ENCODE data around the gene DCST2. TPM values are rescaled to one million over a fixed set of nuclear protein-coding genes. Genes with fewer than 3 reads are reported as not detected.

The DCST2 gene
- total RNA-seq, 4 donors from 2014 or later, result not detected

DNA sequence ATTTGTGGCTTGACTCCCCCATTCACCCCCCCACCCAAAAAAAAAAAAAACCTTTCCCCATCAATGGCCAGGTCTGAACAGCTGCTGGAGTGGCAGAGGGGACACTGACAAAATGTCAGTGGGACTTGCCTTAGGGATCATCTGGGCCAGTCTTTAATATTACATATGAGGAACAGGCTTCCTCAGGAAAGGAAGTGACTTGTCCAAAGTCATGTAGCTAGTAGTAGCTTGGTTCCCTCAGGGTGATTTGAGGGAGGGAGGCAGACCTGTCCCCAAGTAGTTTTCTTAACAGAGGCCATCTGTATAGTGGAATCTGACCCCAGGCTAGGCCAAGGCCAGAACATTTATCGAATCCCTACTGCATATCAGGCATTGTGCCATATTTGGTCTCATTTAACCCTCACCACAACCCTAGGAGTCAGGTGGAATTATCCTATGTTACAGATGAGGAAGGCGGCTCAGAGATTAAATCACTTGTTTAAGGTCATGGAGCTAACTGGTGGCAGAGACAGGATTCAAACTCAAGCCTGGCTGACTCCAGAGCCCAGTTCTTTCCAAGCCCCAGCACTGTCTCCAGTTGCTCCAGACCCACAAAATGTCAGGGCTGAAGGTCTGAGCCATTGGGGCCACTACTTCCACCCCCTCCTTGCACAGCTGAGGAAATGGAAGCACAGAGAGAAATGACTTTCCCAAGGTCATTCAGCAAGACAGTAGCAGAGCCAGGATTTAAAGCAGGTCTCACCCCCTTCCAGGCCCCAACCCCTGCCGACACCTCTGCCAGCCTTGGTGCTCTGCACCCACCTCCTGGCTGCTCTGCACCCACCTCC, 20.6 kb downstream of the DCST2 start:
- ATAC-seq (no peak), DNase-seq (no peak)
- H3K36me3 ChIP-seq, result peaks cover 0 to 13% of the 10 kb centered on the region in 2 donors
- in situ Hi-C loops (cut with MboI; ENCODE audit: low sequenced_read_pairs in 4 of 4), result loop anchor here in 2 of 4 donors (10.0 kb wide), 1 partner anchor 48 kb away; the partner anchor contains the start of gene PYGO2 (in 2 of the 2)
- intact Hi-C loops (cut with DNase I; ENCODE audit: low total_unique reads), result no loop called here
- peak overlapping the region in 3 of 4 donors; percentile 95 to 99 (median 97) for H3K27ac ChIP-seq
- H3K9me3 ChIP-seq, result no peaks in the 10 kb centered on the region
- H3K27me3 ChIP-seq, result no peaks in the 10 kb centered on the region
- H3K4me1 ChIP-seq, result peaks cover 47 to 60% of the 10 kb centered on the region in 2 donors
- TF ChIP-seq POLR2A (IDR thresholded peaks at IDR 0.05), result no peak
- TF ChIP-seq, protein P1, sequence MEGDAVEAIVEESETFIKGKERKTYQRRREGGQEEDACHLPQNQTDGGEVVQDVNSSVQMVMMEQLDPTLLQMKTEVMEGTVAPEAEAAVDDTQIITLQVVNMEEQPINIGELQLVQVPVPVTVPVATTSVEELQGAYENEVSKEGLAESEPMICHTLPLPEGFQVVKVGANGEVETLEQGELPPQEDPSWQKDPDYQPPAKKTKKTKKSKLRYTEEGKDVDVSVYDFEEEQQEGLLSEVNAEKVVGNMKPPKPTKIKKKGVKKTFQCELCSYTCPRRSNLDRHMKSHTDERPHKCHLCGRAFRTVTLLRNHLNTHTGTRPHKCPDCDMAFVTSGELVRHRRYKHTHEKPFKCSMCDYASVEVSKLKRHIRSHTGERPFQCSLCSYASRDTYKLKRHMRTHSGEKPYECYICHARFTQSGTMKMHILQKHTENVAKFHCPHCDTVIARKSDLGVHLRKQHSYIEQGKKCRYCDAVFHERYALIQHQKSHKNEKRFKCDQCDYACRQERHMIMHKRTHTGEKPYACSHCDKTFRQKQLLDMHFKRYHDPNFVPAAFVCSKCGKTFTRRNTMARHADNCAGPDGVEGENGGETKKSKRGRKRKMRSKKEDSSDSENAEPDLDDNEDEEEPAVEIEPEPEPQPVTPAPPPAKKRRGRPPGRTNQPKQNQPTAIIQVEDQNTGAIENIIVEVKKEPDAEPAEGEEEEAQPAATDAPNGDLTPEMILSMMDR (IDR thresholded peaks at IDR 0.05 in 4 of 5, conservative IDR thresholded peaks at IDR 0.05 in 1 of 5), result no peak
- no peak overlapping the region for H3K4me3 ChIP-seq

DNA sequence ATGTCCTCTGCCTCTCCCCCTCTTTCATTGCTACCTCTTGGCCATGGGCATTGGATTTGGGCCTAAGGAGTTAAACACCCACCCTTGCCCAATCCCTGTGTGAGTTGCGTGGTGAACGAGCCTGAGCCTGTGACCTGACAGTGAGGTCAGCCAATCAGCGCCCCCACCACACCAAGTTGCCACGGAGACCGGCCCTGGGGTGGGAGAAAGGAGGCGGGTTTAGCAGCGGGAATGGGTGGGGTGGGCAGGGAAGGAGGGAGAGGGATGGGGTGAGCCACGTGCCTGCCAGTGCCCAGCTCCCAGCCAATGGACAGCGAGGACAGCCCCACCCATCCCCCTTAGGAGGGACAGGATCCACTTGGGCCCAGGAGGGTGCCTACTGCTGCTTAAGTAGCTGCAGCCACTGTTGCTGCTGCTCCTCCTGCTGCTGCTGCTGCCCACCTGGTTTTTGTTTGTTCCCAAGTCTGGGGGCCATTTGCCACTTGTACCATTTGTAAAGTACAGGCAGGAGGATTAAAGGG, 21.5 kb downstream of the DCST2 start:
- no peak for ATAC-seq
- intact Hi-C loops (cut with DNase I; ENCODE audit: low total_unique reads), result no loop called here

DNA sequence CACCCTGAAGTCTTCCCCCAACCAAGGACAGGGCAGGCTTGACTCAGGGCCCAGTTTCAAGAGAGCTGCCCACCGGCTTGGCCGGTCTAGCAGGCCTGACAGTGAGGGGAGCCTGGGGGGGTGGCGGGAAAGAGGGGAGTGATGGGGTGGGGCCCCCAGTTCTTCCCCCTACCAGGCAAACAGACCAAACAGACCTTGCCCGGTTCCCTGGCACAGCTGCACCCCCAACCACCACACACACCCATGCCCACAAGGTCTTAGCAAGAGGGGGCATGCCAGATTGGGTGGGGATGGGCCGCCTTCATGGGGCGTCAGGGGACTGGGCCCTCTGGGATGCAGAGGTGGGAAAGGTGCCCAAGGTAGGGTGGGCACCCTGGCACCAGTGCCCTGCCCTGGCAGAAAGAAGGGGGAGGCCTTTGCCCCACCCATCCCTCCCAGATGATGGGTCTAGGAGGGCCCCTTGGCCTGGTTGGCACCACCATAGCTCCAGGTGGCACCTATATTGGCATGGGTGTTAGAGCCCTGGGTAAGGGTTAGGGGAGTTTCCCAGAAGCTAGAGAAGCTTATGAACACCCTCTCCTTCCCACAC, 22.1 kb downstream of the DCST2 start:
- no peaks in the 10 kb centered on the region for H3K27me3 ChIP-seq
- peaks cover 0 to 13% of the 10 kb centered on the region in 2 donors for H3K36me3 ChIP-seq
- DNase-seq (no peak), ATAC-seq (no peak)
- peaks cover 50 to 62% of the 10 kb centered on the region in 2 donors for H3K4me1 ChIP-seq
- H3K27ac ChIP-seq, result peak overlapping the region; percentile 95 to 99 (median 98)
- intact Hi-C loops (cut with DNase I; ENCODE audit: low total_unique reads) (no loop called here), in situ Hi-C loops (cut with MboI; ENCODE audit: low sequenced_read_pairs in 4 of 4) (loop anchor here in 2 of 4 donors (10.0 kb wide), 1 partner anchor 47 kb away; the partner anchor contains the start of gene PYGO2 (in 2 of the 2))
- H3K4me3 ChIP-seq, result no peak overlapping the region
- TF ChIP-seq, protein P1 (IDR thresholded peaks at IDR 0.05 in 4 of 5, conservative IDR thresholded peaks at IDR 0.05 in 1 of 5), result no peak
- no peak for TF ChIP-seq POLR2A (IDR thresholded peaks at IDR 0.05)
- no peaks in the 10 kb centered on the region for H3K9me3 ChIP-seq

More for the DNA sequence above, 21.5 kb downstream of the DCST2 start:
- Histone ChIP-seq H3K36me3 (peaks cover 0 to 13% of the 10 kb centered on the region in 2 donors), H3K9me3 (no peaks in the 10 kb centered on the region), H3K4me1 (peaks cover 50 to 62% of the 10 kb centered on the region in 2 donors), H3K27me3 (no peaks in the 10 kb centered on the region), H3K27ac (peak overlapping the region; percentile 95 to 99 (median 98)), H3K4me3 (no peak overlapping the region)
- TF ChIP-seq POLR2A (IDR thresholded peaks at IDR 0.05), result no peak
- TF ChIP-seq, protein P1 (IDR thresholded peaks at IDR 0.05 in 4 of 5, conservative IDR thresholded peaks at IDR 0.05 in 1 of 5), result no peak
- peak; percentile 53 to 74 for DNase-seq
- in situ Hi-C loops (cut with MboI; ENCODE audit: low sequenced_read_pairs in 4 of 4), result loop anchor here in 2 of 4 donors (10.0 kb wide), 1 partner anchor 47 kb away; the partner anchor contains the start of gene PYGO2 (in 2 of the 2)

DNA sequence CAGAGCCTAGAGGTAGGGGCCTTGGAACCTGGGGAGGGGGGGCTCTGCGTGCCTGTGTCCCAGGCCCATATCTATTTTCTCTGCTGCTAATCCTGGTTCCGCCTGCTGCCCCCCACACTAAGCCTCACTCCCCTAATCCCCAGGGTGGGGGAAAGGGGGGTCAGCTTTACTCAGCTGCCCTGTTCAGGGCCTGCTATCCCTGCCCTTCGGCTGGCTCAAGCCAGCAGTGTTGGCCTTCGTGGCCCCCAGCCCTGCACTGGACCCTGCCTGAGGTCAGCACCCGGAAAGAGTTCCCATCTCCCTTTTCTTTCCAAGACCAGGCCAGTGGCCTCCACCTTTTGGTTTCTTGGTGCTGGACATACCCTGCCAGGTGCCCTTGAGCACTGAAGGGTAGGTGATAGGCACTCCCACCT, 22.6 kb downstream of the DCST2 start:
- H3K4me1 ChIP-seq, result peaks cover 54 to 65% of the 10 kb centered on the region in 2 donors
- in situ Hi-C loops (cut with MboI; ENCODE audit: low sequenced_read_pairs in 4 of 4), result loop anchor here in 2 of 4 donors (10.0 kb wide), 1 partner anchor 46 kb away; the partner anchor contains the start of gene PYGO2 (in 2 of the 2)
- peak overlapping the region in 1 of 4 donors; percentile 63 for H3K4me3 ChIP-seq
- intact Hi-C loops (cut with DNase I; ENCODE audit: low total_unique reads), result no loop called here
- H3K36me3 ChIP-seq, result peaks cover 0 to 13% of the 10 kb centered on the region in 2 donors
- TF ChIP-seq, protein P1 (IDR thresholded peaks at IDR 0.05 in 4 of 5, conservative IDR thresholded peaks at IDR 0.05 in 1 of 5), result no peak
- no peak for TF ChIP-seq POLR2A (IDR thresholded peaks at IDR 0.05)
- ATAC-seq (no peak), DNase-seq (no peak)
- no peaks in the 10 kb centered on the region for H3K9me3 ChIP-seq
- peak overlapping the region; percentile 95 to 99 (median 98) for H3K27ac ChIP-seq
- no peaks in the 10 kb centered on the region for H3K27me3 ChIP-seq
